Measurements from ENCODE around the gene PCDHA1.

Gene PCDHA1

GRCh38 chr5:140926443-140927227 lies 140.7 kb downstream of the PCDHA1 start:
- peak; percentile 98 for DNase-seq

- DNase-seq, result no peak
Measured at GRCh38 chr5:140927228-140927573, 141.3 kb downstream of the PCDHA1 start.

GRCh38 chr5:140934964-140935606 lies 149.1 kb downstream of the PCDHA1 start:
- DNase-seq, result no peak

GRCh38 chr5:140946578-140946977 lies 160.6 kb downstream of the PCDHA1 start:
- no peak for DNase-seq

DNA sequence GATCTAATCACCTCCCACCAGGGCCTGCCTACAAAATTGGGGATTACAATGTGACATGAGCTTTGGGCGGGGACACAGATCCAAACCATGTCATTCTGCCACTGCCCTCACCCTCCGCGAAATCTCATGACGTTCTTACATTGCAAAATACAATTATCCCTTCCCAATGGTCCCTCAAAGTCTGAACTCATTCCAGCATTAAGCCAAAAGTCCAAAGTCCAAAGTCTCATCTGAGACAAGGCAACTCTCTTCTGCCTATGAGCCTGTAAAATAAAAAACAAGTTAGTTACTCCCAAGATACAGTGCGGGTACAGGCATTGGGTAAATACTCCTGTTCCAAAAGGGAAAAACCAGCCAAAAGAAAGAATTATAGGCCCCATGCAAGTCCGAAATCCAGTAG lies 165.7 kb downstream of the PCDHA1 start:
- DNase-seq, result no peak

DNA sequence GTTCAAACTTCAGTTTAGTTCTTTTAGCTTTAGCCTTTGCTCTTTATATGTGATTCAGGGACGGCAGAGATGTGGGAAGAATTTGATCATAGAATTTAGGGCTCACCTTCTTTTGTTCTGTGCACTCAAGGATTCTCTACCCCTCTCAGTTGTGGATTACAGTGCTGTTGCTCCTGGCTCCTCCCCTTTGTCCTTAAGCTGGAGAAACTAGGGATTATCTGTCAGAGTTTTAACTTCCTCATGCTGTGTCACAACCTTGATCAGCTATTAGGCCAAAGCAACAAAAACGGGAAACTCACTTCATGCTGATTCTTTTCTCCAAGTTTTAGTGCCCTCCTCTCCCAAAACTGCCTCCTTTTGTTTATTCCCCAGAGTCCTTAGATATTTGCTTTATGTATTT lies 167.3 kb downstream of the PCDHA1 start:
- DNase-seq, result no peak

DNA sequence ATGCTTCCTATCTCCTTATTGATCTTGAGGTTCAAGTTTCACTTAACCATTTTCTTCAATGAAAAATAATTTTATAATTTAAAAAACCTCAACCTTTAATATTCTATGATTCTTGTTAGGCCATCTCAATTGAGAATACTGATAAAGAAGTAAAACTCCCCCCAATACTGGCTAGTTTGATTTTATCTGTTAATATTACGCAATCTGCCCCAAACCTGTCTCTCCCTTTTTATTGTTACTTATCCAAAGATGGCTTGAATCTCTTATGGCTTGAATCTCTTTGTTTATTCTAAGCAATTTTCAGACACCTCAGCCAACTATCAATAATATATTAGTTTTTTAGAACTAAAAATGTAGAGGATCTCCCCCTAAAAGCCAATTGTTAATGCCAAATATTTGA lies 176.2 kb downstream of the PCDHA1 start:
- no peak for DNase-seq

- no peak for DNase-seq
Measured at GRCh38 chr5:140964356-140964755, 178.4 kb downstream of the PCDHA1 start.

- no peak for DNase-seq
Measured at GRCh38 chr5:140965905-140966292, 180.0 kb downstream of the PCDHA1 start.

DNA sequence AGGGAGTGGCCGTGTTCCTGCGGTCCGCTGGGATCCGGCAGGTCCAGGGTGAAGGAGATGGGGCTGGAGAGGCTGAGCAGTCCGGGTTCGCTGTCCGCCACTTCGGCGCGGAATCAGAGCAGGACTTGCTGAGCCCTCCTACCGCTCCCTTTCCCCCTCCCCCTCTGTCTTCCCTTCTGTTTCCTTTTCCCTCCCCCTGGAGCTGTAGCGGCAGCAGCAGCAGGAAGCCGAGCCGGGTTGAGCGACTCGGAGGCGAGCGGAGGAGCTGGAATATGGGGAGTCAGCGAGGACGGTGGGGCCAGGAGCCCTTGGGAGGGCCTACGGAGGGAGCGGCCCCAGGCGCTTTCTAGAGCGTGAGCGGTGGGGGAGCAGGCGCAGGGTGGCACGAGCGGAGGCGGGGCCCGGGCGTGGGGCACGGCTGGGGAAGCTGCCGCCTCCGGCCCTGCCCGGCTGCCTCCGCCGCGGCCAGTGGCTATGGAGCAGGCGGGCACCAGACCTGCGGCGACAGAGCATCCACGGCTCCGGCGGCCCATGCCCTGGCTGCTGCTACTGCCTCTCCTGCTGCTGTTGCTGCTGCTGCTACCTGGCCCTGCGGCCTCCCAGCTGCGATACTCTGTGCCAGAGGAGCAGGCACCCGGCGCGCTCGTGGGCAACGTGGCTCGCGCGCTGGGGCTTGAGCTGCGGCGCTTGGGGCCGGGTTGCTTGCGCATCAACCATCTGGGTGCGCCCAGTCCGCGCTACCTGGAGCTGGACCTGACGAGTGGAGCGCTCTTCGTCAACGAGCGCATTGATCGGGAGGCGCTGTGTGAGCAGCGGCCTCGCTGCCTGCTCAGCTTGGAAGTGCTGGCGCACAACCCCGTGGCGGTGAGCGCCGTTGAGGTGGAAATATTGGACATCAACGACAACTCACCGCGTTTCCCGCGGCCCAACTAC lies 180.6 kb downstream of the PCDHA1 start, which contains the start of gene PCDHAC2:
TSS of gene PCDHAC2 (plus strand) at position 184 of the 933 bp plus-strand sequence. CDS start at position 475, 291 bp downstream.
- DNase-seq, result peak; percentile 91

DNA sequence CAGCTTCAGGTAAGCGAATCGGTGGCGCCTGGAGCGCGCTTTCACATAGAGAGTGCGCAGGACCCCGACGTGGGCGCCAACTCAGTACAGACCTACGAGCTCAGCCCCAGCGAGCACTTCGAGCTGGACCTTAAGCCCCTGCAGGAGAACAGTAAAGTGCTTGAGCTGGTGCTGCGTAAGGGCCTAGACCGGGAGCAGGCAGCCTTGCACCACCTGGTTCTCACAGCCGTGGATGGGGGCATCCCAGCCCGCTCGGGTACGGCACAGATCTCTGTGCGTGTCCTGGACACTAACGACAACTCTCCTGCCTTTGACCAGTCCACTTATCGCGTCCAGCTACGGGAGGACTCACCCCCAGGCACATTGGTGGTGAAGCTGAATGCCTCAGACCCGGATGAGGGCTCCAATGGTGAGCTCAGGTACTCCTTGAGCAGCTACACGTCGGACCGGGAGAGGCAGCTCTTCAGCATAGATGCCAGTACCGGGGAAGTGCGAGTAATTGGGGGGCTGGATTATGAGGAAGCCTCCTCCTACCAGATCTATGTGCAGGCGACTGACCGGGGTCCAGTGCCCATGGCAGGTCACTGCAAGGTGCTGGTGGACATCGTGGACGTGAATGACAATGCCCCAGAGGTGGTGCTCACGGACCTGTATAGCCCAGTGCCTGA lies 181.4 kb downstream of the PCDHA1 start:
- DNase-seq, result no peak

- DNase-seq, result no peak
Measured at GRCh38 chr5:140969880-140970279, 183.9 kb downstream of the PCDHA1 start.

DNA sequence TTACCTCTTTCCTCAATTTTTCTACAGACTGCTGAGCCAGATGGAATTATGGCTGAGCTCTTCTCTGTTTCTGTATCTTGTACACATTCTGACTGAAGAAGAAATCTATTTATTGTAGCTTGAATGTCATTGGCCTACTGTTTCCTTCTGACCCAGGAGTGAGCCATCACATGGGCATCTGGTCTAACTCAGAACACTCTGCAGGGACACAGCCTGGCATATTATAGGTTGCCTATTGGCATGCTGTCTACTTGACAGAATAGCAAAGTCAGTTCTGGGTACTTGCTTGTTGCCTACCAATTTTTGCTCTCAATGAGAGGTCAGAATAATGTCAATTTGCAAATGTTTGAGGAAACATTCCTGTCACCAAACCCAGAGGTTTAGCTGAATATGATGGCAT lies 187.6 kb downstream of the PCDHA1 start:
- DNase-seq, result no peak

DNA sequence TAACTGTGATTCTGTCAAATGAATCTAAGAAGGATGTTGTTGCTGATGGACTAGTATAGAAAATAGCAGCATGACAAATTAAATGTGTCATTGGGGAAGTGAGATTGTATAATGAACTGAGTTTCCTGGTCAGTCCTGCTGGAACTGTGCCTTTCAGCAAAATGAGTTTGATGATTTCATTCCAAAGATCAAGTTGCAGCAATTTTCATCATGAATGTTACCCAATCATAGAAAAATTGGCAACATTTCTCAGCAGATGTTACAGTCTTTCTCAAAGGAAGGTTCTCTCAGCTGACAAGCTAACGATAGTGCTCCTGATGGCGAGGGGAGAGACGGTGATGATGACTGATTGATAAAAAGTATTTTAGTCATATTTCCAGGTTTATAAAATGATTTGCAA lies 191.1 kb downstream of the PCDHA1 start:
- no peak for DNase-seq

- DNase-seq, result no peak
Measured at GRCh38 chr5:140978260-140978659, 192.3 kb downstream of the PCDHA1 start.

- no peak for DNase-seq
Measured at GRCh38 chr5:140978983-140979382, 193.0 kb downstream of the PCDHA1 start.

DNA sequence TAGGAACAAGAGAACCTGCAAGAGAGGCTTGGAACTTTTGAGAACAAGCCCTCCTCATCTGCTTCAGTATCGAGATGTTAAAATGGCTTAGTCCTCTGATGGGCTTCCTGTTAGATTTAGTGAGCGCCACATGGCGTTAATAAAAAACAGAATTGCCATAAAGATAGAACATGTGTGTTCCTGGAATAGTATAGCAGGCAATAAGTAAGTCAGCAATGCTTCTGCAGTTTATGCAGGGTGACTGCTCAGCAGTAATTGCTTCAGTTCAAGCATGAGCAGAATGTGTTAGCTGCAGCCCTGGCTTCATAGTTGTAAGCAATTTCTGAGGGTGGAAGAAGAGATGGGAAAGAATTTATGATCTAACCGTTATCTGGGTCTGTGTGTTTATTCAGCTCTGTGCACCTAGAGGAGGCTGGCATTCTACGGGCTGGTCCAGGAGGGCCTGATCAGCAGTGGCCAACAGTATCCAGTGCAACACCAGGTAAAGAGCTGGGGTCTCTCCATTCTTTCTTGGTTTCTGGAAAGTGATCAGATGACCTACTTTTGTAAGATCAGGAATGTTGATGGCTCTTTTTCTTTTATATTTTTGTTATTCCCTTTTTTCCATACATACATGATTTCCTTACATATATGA lies 196.3 kb downstream of the PCDHA1 start:
- no peak for DNase-seq

GRCh38 chr5:140986117-140986521 lies 200.2 kb downstream of the PCDHA1 start:
- DNase-seq, result peak; percentile 48

- DNase-seq, result no peak
Measured at GRCh38 chr5:140988100-140988499, 202.2 kb downstream of the PCDHA1 start.

DNA sequence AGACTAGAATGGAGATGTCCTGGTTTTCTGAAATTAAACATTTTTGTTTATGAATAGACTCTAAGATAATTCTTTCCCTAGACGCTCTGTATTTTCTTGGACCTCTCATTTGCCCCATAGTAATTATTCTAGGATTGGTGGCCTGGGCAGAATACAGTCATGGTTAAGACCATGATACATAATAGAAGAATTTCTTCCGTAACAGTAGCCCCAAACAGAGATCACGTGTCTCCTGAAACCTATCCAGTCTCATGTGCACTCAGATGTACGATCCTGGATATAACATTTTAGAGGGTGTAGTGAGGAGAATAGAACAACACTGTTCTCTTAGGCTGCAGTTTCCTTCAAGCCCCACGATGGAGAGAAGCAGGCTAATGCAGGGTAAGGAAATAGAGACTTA lies 202.7 kb downstream of the PCDHA1 start:
- no peak for DNase-seq

DNA sequence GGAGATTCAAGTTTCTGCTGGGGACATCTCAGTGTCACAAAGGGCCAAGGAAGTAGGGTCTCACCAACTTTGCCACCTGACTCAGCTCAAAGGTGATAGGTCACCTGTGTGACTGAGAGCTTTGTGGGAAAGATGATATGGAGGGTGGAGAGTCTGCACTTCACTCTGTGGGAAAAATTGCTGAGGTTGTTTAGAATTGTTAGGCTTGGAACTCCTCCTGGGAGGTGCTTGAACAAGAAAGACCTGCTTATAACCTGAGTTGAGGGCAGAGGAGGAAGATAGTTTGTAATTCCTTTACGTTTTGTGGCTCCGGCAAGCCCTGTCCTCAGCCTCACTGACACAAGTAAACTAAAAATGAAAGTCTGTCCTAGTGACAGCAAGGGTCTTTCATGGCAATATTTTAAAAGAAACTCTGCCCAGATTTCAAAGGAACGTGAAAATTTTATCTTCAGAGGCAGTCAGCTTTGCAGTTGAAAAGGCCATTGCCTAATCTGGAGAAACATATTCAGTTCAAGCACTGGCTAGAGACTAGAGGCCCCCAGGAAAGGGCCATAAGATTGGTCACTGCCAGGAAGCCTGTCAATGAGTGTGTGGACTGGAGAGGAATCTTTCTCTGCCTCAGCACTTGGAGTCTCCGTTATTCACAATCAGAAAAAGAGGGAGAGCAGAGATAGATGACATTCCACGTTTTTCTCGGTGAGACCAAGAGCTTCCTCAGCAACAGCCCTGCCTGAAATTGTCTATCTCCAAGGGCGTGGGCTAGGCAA lies 203.5 kb downstream of the PCDHA1 start:
- DNase-seq, result no peak

- no peak for DNase-seq
Measured at GRCh38 chr5:140992828-140993227, 206.9 kb downstream of the PCDHA1 start.
